ENCODE data around the gene BACH2.

The BACH2 gene

GRCh38 chr6:90277302-90278011 lies 19.2 kb downstream of the BACH2 start:
- no peak for DNase-seq

DNA sequence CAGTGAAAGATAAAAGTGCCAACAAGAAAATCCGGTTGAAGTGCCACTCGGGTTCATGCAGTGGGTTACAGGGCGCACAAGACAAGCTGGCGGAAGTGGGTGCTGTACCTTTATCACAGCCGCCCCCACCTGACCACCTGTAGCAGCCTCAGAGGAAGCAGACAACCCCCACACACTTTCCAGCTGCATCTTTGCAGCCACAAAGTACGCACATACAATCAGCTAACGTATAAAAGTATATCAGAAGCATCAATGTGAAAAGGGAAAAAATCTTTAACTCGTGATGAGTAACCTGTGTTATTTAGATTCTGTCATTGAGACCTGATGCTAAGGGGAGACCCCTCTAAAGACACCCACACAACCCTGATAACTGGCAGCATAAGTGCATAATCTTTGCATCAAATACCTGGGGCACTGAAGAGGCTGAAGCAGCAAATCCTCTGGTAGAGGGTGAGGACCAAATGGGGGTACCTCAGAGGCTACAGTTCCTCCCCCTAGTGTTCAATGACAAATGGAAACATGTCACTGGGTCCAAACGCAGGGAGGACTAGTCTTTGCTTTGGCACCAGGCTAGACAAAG lies 22.1 kb downstream of the BACH2 start:
- peak; percentile 79 to 99 (median 94) for DNase-seq

- DNase-seq: no peak
Measured at GRCh38 chr6:90273863-90274262, 22.8 kb downstream of the BACH2 start.

DNA sequence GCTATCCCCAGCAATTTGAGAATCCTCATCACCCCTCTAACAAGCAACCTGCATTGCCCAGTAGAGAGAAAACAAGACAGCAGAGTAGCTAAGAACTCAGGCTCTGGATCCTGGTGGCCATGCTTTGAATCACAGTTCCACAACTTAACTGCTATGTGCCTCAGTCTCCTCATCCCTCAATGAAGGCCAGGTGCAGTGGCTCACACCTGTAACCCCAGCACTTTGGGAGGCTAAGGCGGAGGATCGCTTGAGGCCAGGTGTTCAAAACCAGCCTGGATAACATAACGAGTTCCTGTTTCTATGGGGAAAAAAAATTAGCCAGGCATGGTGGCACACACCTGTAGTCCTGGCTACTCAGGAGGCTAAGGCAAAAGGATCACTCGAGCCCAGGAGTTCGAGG lies 23.7 kb downstream of the BACH2 start:
- no peak for DNase-seq

GRCh38 chr6:90271831-90272230 lies 24.8 kb downstream of the BACH2 start:
- DNase-seq: peak in 3 of 6 experiments; percentile 46 to 58 (median 51)

- DNase-seq: no peak
Measured at GRCh38 chr6:90269334-90269733, 27.3 kb downstream of the BACH2 start.

GRCh38 chr6:90268178-90268577 lies 28.5 kb downstream of the BACH2 start:
- no peak for DNase-seq

GRCh38 chr6:90266905-90267621 lies 29.6 kb downstream of the BACH2 start:
- peak in 5 of 6 experiments; percentile 29 to 87 (median 75) for DNase-seq

DNA sequence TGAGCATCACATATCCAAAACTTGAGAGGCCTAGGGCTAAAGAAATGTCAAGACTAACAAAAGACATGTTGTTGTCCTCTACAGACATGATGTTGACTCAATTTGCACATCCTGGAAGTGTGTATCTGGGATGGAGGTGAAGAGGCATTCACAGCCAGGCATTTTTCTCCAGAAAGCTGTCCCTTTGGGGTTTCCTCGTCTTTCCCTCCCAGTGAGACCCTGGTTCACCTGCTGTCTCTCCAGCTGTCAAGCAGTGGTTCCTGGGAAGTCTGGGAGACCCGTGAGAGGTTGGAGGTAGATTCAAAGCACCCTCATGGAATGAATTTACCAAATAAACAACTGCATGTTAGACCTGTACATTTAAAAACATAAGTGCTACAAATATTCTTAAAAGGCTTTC lies 32.1 kb downstream of the BACH2 start:
- no peak for DNase-seq

DNA sequence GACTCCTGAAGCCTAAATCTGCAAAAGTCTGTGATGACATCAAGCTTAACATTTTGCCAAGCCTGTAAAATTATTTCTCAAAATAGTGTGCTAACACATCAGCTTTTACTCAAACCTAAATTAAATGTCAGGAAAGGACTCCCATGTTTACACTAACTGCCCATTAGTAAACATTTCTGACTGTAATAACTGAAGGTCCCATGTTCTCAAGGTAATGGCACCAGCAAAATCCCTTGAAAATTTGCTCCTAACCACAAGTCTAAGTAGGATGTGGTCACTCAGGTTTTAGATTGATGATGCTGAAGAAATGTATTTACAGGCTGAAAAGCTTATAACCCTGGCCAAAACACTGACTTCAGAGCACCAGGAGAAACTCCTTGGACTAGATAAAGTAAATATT lies 33.0 kb downstream of the BACH2 start:
- no peak for DNase-seq

DNA sequence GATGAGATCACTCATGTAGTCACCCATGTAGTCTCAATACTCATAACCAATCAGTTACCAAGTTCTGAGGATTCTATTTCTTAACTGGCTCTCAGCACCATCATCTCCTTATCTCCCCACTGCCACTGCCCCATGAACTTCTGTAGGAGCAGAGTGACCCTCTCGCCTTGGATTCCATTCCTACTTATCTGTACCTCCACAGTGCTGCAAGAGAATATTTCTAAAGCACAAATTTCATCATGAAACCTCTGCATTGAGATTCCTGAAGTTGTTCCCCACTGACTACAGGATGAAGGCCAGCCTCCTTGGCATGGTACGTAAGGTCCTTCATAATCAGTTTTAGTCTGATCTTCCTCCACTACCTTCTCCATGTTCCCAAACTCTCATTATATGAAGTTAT lies 34.8 kb downstream of the BACH2 start:
- DNase-seq: no peak

DNA sequence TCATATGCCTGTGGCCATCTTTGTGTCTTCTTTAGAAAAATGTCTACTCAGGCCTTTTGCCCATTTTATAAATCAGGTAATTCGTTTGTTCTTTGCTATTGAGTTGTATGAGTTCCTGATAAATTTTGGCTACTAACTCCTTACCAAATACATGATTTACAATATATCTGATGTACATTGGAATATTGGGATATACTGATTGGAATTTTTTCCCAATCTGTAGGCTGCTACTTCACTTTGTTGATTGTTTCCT lies 39.2 kb downstream of the BACH2 start:
- DNase-seq: no peak

DNA sequence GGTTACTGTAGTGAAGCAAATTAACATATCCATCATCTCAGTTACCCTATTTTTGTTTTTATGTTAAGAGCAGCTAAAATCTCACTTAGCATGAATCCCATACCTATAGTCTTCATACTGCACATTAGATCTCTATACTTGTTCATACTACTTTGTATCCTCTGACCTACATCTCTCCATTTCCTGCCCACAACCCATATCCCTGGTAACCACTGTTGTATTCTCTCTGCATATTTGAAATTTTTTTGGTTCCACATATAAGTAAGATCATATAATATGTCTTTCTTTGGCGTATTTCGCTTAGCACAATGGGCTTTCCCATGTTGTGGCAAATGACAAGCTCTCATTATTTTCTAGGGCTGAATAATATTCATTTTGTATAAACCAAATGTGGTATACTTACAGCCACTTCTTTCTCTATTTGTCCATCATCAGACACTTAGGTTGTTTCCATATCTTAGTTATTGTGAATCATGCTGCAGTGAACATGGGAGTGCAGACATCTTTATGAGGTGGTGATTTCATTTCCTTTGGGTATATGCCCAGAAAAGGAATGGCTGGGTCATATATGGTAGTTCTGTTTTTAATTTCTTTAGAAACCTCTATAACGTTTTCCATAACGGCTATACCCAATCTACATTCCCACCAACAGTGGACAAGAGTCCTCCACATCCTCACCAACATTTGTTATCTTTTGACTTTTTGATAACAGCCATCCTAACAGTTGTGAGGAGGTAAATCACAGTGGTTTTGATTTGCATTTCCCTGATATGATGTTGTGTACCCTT lies 39.8 kb downstream of the BACH2 start:
- peak in 3 of 6 experiments; percentile 57 to 64 (median 64) for DNase-seq

DNA sequence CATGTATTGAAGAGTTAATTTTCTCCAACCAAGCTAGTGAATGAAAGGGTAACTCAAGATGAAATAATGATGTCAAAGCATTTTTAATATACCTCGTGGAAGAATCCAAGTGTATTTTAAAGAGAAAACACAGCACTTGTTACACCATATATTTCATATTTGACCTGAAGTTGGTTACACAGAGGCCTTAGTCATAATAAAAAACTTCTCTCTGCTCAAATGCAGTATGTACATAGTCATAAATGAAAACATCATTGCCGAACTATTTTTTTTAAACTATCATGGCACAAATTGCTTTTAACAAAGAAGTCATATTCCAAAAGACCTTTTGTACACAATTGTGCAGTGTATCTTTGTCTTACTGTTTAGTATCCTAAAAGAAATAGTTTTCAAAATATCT lies 43.0 kb downstream of the BACH2 start:
- DNase-seq: no peak

DNA sequence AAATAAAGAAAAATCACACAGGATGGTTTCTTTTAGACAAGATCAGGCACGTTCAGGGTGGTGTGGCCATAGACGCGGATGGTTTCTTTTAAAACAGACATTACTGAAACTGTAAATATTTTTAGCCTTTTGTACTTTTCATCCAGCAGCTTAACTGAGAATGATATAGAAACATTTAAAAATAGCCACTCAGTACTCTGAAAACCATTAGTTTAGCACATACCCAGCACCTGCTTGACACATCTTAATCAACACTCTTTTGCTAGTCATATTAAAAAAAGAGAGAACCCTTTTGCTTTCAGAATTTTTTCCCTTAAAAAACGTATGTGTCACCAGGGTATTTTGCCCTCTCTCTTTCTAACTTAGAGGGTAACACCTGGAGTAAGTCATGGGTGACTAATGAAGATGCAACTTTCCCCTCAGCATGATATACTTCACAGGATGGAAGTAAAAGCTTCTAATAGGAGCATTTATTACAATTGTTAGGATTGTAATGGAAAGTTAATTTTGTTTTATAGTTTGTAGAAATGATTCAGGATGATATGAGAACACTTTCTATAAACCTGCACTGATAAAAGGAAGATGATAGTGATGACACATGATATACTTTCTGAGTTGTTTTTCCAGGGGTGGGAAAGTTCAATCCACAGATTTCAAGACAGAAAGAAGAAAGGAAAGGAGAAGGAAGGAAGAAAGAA lies 45.2 kb downstream of the BACH2 start:
- DNase-seq: no peak

- DNase-seq: no peak
Measured at GRCh38 chr6:90250405-90250804, 46.2 kb downstream of the BACH2 start.

- peak in 2 of 6 experiments; percentile 18 to 47 for DNase-seq
Measured at GRCh38 chr6:90249458-90249857, 47.2 kb downstream of the BACH2 start.

GRCh38 chr6:90249034-90249433 lies 47.6 kb downstream of the BACH2 start:
- no peak for DNase-seq

DNA sequence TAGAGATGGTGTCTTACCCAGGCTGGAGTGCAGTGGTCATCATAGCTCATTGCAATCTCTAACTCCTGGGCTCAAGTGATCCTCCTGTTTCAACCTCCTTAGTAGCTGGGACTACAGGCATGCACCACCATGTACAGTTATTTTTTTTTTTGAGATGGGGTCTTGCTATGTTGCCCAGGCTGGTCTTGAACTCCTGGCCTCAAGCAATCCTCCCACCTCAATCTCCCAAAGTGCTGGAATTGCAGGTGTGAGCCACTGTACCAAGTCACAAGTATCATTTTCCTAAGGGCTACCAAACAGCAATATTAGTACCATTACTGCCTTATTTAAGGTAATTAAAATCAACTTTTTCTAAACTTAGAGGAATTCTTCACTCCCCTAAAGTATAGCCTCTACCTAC lies 49.4 kb downstream of the BACH2 start:
- DNase-seq: no peak

DNA sequence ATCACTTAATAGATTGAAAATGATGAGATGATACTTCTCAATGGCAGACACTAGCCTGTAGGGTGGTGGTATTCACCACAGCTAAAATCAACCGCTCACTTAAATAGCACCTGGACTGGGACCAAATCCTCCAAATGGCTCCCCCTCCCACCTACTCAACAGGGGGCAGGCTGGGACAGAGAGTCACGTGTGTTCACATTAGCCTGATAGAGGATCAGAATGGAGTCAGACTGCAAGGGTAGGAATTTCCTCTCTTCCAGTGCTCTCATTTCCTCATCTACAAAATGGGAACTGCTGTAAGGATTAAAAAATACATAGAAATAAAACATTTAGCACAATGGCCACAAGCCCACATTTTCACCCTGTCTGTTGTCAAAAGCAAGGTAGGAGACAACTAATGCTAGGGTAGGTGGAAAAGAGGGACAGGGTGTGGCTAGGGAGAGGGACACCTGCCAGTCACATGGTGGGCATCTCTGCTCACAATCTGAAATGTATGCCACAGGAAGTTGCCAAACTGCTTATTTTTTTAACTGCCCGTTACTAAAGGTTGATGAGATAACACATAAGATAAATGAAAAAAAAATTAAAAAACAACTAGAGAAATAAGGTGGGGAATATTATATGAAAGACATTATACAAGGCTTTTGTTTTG lies 55.3 kb downstream of the BACH2 start:
- no peak for DNase-seq

- DNase-seq: peak in 3 of 6 experiments; percentile 28 to 50 (median 40)
Measured at GRCh38 chr6:90238496-90239266, 58.0 kb downstream of the BACH2 start.
